CD4-positive, alpha-beta T cell treated with Interleukin-15 for 1 hour (primary cell): Measurements from ENCODE around the gene RHBDL1.
A peak's percentile ranks its signal among the peaks of the same experiment; 100 is the strongest.
"Not testable (repeated sequence)": the region's sequence is repeated elsewhere in the genome, so short reads cannot be mapped to it uniquely, and the experiment has no call there.

Source experiments
- DNase-seq: peaks from one replicate; pipeline ENCODE4 v3.0.0-alpha.2; 2020

The RHBDL1 gene

GRCh38 chr16:687499-687898 is 12.0 kb downstream of the RHBDL1 start:
- no peak for DNase-seq

DNA sequence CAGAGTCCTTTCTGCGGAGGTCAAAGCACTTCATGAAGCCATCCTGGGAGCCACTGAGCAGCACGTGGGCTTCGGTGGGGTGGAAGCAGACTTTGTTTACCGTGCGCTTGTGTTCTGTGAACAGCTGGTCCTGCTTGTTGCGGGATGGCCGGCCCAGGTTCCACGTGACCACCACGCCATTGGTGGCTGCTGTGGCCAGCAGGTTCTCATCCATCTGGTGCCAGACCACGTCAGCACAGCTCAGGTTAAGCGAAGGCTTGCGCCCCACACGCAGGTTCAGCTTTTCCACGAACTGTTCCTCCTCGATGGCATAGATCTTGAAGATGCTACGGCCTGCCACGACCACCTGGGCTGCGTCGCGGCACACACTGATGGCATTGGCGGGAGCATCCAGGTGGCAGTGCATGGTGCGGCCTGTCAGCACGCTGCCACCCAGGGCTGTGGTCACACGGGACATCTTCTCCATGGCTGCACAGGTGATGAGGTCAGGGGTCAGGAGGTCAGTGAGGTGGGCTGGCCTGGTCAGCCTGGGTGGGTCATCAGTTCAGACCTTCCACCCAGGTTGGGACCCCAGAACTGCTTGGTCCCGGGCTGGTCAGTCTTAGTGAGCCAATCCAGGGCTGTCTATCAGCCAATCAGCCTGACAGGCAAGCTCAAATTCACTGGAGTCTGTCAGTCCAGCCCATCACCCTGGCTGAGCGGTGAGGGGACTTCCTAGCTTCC is 13.9 kb downstream of the RHBDL1 start:
- DNase-seq = no peak

- DNase-seq = not testable (repeated sequence)
Measured at GRCh38 chr16:691242-691641, 15.8 kb downstream of the RHBDL1 start.

DNA sequence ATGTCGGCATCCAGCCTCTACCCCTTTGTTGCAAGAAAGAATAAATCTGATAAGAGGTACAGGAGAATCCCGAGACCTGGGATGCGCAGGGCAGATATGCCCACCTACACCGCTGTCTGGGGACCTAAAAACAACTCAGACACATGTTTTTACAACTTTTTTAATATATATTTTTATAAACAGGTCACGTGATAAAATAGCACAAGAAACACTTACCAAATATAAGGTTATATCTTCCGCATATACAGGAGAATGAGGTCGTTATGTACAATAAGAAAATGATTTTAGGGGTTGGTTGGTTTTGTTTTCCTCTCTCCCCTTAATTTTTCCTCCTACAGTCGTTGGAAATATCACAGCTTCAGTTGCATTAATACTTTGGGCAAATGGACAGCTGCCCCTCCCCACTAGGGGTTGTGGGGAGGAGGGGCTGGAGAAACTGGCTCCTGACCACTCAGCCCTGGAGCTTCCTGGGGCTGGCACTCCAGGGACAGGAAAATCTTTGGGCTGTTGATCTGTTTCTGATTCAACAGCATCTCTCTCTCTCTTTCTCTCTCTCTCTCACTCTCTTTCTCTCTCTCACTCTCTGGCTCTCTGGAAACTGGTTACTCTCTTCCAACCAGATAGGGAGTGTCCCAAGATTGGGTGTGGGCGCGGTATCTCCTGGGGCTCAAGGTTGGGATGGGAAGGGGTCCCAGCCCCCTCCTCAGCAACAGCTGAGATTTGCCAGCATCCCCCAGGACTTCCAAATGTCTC is 17.1 kb downstream of the RHBDL1 start:
- DNase-seq = no peak

DNA sequence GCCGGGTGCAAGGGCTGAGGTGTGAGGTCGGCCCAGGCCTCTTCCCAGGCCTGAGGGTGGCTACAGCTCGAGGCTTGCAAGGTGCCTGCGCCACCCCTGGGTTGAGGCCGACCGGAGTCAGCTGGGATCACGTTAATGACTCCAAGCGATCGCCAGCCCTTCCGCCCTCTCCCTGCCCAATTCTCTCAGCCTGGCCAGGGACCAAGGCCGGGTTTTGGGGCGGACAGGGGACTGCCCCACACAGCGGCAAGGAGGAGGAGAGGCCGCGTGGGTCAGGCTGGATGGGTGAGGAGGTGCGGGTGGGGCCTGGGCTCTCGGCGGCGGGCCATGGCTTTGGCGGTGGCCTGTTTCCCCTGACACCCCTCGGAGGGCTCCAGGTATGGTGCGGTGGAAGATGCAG is 17.9 kb downstream of the RHBDL1 start:
- DNase-seq = no peak

- peak; percentile 50 for DNase-seq
Measured at GRCh38 chr16:693766-694165, 18.3 kb downstream of the RHBDL1 start.

GRCh38 chr16:694187-694862 is 18.9 kb downstream of the RHBDL1 start:
- no peak for DNase-seq

DNA sequence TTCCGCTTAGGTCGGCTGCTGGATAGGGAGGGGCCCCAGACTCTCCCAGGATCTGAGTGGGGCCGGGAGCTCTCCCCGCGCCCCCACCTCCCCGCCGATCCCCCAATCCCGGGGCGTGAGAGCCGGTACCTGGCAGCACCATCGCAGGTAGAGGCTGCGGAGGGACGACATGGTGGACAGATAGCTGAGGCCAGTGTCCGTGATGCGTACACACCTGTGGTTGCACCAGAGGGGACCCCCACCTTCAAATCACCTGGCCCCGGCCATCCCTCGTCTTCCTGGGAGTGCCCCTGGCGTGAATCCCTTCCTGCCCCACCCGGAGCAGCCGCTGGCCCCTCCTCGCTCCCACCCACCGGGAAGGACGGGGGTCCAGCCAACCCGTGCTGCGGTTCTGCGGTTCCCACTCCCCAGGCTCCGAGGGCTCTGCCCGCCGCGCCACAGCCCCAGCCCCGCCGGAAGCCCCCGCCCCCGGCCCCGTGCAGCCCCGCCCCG is 19.4 kb downstream of the RHBDL1 start:
- DNase-seq = no peak

GRCh38 chr16:695355-696089 is 20.1 kb downstream of the RHBDL1 start:
- peak; percentile 55 for DNase-seq

DNA sequence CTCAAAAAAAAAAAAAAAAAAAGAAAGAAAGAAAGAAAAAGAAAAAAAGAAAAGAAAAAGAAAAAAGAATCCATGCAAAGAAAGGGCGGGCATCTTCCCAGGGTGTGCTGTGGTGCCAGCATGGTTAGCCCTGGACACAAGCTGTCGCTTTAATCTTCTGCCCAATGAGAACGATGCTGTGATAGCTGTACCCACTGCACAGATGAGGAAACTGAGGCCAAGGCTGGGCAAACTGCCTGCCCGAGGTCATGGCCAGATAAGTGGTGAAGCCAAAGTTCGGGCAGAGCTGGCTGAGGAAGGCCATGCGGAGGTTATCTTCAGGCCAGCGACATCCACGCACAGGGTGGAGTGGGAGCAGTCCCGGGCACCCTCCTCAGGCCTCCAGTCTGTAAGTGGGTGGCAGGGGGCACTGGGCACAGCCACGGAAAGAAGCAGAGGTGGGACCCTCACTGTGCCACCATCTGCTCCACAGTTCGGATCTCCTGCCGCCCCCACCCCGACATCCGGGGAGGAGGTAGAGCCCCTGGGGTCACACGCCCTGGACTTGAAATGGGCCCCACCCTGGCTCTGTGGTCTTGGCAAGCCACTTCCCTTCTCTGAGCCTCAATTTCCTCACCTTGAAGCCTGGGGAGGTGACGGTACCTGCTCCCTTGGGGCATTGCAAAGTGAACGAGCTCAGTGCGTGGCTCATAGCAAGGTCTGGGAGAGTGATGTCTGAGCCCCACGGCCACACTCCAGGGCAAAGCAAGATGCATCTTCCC is 23.6 kb downstream of the RHBDL1 start:
- no peak for DNase-seq

GRCh38 chr16:700684-701584 is 25.5 kb downstream of the RHBDL1 start:
- no peak for DNase-seq

GRCh38 chr16:702341-702740 is 26.9 kb downstream of the RHBDL1 start:
- no peak for DNase-seq

GRCh38 chr16:703406-703805 is 27.9 kb downstream of the RHBDL1 start:
- no peak for DNase-seq

DNA sequence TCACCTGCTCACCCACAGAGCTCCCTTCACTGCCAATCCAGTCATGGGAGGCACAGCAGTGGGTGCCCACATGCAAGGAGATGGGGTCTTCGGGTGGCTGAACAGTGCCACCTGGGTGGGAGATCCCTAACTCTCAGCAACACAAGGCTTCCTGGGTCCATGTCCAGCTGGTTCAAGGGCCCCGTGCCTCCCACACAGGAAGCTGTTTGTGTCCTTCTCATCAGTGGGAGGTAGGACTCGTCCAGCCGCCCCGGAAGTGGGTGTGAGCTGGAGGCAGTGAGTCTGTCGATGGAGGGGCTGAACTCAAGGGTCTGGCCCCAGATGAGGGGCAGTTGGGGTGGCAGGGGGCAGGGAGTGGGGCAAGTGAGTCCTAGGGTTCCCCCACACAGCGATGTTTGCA is 28.6 kb downstream of the RHBDL1 start:
- DNase-seq = no peak

GRCh38 chr16:704552-705380 is 29.3 kb downstream of the RHBDL1 start:
- no peak for DNase-seq

DNA sequence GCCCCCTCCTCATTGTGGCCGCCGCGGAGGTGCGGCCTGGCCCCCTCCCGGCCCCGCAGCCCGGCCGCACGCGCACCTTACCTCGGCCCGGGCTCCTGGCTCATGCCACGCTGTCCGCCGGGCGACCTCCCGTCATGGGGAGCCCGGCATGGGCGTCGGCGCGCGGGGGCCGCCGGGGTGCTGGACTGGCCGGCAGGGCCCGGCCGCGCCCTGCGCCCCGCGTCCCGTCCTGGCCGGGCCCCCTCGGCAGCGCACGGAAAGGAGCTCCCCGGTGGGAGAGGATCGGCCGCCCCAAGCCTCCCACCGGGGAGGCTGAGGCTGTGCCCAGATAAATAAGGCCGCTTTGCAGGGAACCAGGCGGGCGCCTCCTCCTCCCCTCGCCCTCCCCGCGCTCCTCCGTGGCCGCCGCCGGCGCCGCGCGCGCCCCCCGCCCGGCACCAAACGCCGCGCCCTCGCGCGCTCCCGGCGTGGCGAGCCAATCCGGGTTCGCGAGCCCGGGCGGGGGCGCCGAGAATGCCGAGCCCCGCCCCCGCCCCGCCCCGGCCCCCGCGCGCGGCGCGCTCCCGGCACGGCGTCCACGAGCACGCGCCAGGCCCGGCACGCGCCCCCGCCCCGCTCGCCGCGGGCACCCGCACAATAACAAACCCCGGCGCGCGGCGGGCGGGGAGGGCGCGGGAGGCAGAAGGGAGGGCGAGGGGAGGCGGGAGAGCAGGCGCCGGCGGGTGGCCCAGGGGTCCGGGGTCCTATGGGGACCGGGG is 30.1 kb downstream of the RHBDL1 start, which contains the start of gene FBXL16:
Gene FBXL16, minus strand, starts transcription at position 371 of the 758 bp plus-strand sequence. CDS start 8,396 bp downstream, outside the sequence.
- DNase-seq = no peak

- no peak for DNase-seq
Measured at GRCh38 chr16:706189-707061, 31.0 kb downstream of the RHBDL1 start.

- no peak for DNase-seq
Measured at GRCh38 chr16:707062-707538, 31.6 kb downstream of the RHBDL1 start.
